Activated B cell treated with CpG ODN at 0.5 μM for 24 hours (primary cell): ENCODE measurements around the gene IL22RA1. TPM values are rescaled to one million over a fixed set of nuclear protein-coding genes. Genes with fewer than 3 reads are reported as not detected.

ENCODE experiments used
- ATAC-seq: fragments of 200-7000 bp; cut with Tn5 transposase; one replicate; pipeline ENCODE4 v1.10.0; 2021; ENCODE audit warnings: low read depth, mild to moderate bottlenecking, moderate library complexity
- CTCF ChIA-PET: fragments of 350-600 bp; sonication (Branson Sonifier 250); formaldehyde crosslinking; loops from one replicate; lab custom pipeline; 2021; ENCODE audit warnings: antibody characterized with exemption; lab: Charles Lee
- POLR2A ChIA-PET: fragments of 350-600 bp; sonication (Branson Sonifier 250); formaldehyde crosslinking; loops from one replicate; lab custom pipeline; 2021; ENCODE audit warnings: antibody characterized with exemption; lab: Charles Lee
- DNase-seq: peaks from one replicate; pipeline ENCODE4 v3.0.0; 2022
- H3K27ac Mint-ChIP-seq: one replicate; pipeline ENCODE4 v1.8.0; 2020; ENCODE audit warnings: mixed read lengths
- H3K27me3 Mint-ChIP-seq: one replicate; pipeline ENCODE4 v1.8.0; 2021; ENCODE audit warnings: mixed read lengths
- H3K36me3 Mint-ChIP-seq: one replicate; pipeline ENCODE4 v1.8.0; 2021; ENCODE audit warnings: low read depth, mixed read lengths
- H3K4me1 Mint-ChIP-seq: one replicate; pipeline ENCODE4 v1.8.0; 2021; ENCODE audit warnings: mixed read lengths
- H3K4me3 Mint-ChIP-seq: one replicate; pipeline ENCODE4 v1.8.0; 2020; ENCODE audit warnings: mild to moderate bottlenecking, mixed read lengths
- H3K9me3 Mint-ChIP-seq: one replicate; pipeline ENCODE4 v1.8.0; 2020; ENCODE audit warnings: mixed read lengths
- intact Hi-C: fragments of 100-400 bp; cut with micrococcal nuclease; formaldehyde crosslinking; loops from one replicate; pipeline ENCODE4 v1.15.1; 2024
- total RNA-seq: library from RNA; stranded (reverse); gene quantifications from 2 replicates; pipeline ENCODE4 v1.2.3, GENCODE V29; 2022
- TF ChIP-seq, protein P1 (sequence below): fragments of 200-600 bp; IDR thresholded peaks from one replicate; pipeline ENCODE4 v1.8.0; 2022; ENCODE audit warnings: antibody characterized with exemption, mild to moderate bottlenecking

The IL22RA1 gene
- total RNA-seq, 1 donor from 2014 or later = 0.09 TPM

DNA sequence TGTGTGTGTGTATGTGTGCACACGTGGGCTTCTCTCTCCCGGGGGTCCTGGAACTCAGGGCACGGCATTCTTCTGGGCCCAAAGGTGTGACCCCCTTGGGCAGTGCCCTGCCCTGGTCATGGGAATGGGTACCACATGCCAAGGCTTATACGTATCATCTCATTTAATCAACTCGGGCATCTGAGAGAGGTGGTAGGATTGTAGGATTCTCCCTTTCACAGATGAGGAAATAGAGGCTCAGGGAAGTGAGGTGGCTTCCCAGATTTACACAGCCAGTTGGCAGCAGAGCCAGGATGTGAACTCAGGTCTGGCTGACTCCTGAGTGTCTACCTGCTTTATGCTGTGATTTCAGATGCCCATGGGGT, 46.2 kb downstream of the IL22RA1 start:
- no peak for ATAC-seq
- no peak for DNase-seq
- no peaks in the 10 kb centered on the region for H3K36me3 Mint-ChIP-seq
- TF ChIP-seq, protein P1, sequence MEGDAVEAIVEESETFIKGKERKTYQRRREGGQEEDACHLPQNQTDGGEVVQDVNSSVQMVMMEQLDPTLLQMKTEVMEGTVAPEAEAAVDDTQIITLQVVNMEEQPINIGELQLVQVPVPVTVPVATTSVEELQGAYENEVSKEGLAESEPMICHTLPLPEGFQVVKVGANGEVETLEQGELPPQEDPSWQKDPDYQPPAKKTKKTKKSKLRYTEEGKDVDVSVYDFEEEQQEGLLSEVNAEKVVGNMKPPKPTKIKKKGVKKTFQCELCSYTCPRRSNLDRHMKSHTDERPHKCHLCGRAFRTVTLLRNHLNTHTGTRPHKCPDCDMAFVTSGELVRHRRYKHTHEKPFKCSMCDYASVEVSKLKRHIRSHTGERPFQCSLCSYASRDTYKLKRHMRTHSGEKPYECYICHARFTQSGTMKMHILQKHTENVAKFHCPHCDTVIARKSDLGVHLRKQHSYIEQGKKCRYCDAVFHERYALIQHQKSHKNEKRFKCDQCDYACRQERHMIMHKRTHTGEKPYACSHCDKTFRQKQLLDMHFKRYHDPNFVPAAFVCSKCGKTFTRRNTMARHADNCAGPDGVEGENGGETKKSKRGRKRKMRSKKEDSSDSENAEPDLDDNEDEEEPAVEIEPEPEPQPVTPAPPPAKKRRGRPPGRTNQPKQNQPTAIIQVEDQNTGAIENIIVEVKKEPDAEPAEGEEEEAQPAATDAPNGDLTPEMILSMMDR = no peak
- CTCF ChIA-PET = no interaction called here
- no peaks in the 10 kb centered on the region for H3K9me3 Mint-ChIP-seq
- H3K27ac Mint-ChIP-seq = no peak overlapping the region
- intact Hi-C loops = no loop called here
- no peaks in the 10 kb centered on the region for H3K4me1 Mint-ChIP-seq
- peaks cover 10% of the 10 kb centered on the region for H3K27me3 Mint-ChIP-seq
- POLR2A ChIA-PET = no interaction called here
- no peak overlapping the region for H3K4me3 Mint-ChIP-seq

DNA sequence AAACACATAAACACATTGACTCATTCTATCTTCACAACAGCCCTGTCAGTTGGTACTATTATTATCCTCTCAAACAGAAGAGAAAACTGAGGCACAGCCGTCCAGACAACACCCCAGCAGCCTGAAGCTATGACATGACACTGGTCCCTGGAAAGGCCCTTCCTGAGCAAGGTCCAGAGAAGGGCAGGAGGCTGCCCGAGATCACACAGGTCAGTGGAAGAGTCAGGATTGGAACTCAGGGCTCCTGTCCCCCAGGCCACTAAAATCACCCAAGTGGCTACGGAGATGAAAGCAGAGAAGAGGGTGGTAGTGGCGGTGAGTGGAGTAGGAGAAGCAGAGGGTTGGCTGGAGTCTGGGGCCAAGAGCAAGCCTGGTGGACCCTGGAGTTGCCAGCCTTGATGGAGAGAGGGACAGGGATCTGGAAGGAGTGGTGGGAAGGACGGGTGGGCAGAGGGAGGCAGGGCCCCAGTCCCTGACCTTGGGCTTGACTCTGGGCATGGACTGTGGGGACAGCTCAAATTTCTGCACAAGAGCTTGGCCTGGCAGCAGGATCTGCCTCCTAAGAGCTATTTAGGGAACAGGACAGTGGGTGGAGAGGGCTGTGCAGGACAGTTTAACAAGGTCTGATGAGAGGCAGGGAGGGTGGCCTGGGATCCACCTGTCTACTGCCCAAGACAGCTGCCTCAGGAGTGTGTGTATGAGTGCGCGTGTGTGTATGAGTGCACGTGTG, 46.8 kb downstream of the IL22RA1 start:
- POLR2A ChIA-PET = no interaction called here
- Mint-ChIP-seq H3K9me3 (no peaks in the 10 kb centered on the region), H3K27ac (no peak overlapping the region)

DNA sequence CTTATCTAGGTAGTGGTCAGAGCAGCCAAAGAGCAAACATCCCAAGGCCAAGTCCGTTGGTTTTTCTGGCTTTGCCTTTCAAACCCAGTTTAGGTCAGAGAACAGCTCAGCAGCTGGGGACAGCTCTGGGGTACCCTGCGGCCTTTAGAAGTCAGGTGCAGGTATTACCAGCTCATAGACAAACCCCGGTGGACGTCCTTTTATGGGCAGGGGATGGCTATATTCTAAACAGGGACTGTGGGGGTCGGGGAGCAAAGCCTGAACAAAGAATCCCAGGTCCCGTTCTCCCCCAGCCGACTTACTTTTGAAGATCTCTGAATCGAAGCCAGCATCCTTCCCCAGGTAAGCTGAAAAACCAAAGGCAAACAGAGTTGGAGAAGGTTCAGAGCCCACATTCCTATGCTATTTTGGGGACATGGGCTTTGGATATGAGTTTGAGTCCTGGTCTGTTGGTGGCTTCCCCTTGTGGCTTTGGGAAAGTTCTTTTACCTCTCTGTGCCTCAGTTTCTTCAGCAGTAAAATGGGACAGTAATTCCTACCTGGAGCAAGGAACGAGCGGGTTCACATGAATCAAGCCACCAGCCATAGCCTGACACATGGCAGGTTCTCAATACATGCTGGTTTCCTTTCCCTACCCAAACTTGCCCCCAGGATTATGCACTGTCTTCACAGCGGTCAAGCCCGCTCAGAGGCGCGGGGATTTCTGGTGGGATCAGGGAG, 47.6 kb downstream of the IL22RA1 start:
- no peaks in the 10 kb centered on the region for H3K36me3 Mint-ChIP-seq
- intact Hi-C loops = no loop called here
- H3K27ac Mint-ChIP-seq = no peak overlapping the region
- DNase-seq (no peak), ATAC-seq (no peak)
- POLR2A ChIA-PET = interaction anchor here (0.6 kb wide), 1 partner anchor 1124 kb away, joined by 3 read pairs; no protein-coding TSS in a partner anchor
- CTCF ChIA-PET = no interaction called here
- peaks cover 7% of the 10 kb centered on the region for H3K27me3 Mint-ChIP-seq
- TF ChIP-seq, protein P1 = no peak
- no peak overlapping the region for H3K4me3 Mint-ChIP-seq
- no peaks in the 10 kb centered on the region for H3K9me3 Mint-ChIP-seq
- H3K4me1 Mint-ChIP-seq = no peaks in the 10 kb centered on the region

More for the DNA sequence above, 46.8 kb downstream of the IL22RA1 start:
- intact Hi-C loops = no loop called here
- no peaks in the 10 kb centered on the region for H3K36me3 Mint-ChIP-seq
- H3K27me3 Mint-ChIP-seq = peaks cover 10% of the 10 kb centered on the region
- TF ChIP-seq, protein P1 = no peak
- no peak overlapping the region for H3K4me3 Mint-ChIP-seq
- ATAC-seq = no peak
- DNase-seq = no peak
- CTCF ChIA-PET = no interaction called here
- H3K4me1 Mint-ChIP-seq = no peaks in the 10 kb centered on the region

DNA sequence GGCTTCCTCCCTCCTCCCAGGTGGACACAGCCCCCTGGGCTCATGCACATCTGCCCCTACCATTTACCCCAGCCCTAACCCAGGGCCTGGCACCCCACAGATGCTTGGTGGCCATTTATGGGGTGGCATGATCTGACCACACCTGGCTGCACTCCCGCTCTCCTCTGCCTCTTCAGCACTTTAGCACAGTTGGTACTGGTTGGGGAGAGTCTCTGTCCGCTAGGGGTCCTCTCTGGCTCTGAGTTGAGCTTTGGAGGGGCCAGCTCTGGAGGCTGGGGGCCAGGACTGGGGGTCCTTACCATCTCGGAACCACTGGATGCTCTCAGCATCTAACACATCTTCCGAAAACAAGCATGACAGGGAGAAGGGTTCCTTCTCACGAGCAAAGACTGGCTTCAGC, 48.4 kb downstream of the IL22RA1 start:
- ATAC-seq = no peak
- CTCF ChIA-PET = no interaction called here
- Mint-ChIP-seq H3K36me3 (no peaks in the 10 kb centered on the region), H3K9me3 (no peaks in the 10 kb centered on the region), H3K27me3 (peaks cover 7% of the 10 kb centered on the region), H3K4me3 (no peak overlapping the region), H3K4me1 (no peaks in the 10 kb centered on the region), H3K27ac (no peak overlapping the region)
- no peak for DNase-seq
- TF ChIP-seq, protein P1 = no peak
- POLR2A ChIA-PET = interaction anchor here (0.6 kb wide), 1 partner anchor 1125 kb away, joined by 3 read pairs; no protein-coding TSS in a partner anchor
- intact Hi-C loops = no loop called here

DNA sequence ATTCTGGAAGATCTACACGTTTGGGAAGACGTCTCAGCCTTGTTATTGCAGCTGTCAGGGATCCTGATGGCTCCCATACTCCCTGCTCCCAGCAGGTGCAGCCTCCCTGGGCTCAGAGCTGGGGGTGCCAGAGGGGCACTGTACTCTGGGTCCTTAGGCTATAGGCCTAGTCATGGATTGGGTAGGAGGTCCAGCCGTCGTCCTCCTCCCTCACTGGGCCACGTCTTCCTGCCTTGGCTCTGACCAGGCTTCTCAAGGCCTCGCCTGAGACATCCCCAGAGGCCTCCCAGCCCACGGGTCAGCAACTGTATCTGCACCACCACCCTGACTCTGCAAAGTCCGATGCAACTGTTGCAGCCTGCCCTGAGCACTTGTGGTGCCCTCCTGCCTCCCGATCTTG, 49.2 kb downstream of the IL22RA1 start:
- no peak for DNase-seq
- intact Hi-C loops = no loop called here
- H3K27me3 Mint-ChIP-seq = peaks cover 7% of the 10 kb centered on the region
- no peak overlapping the region for H3K4me3 Mint-ChIP-seq
- no peak for ATAC-seq
- CTCF ChIA-PET = no interaction called here
- no peaks in the 10 kb centered on the region for H3K4me1 Mint-ChIP-seq
- POLR2A ChIA-PET = no interaction called here
- H3K27ac Mint-ChIP-seq = no peak overlapping the region
- TF ChIP-seq, protein P1 = no peak
- no peaks in the 10 kb centered on the region for H3K9me3 Mint-ChIP-seq
- no peaks in the 10 kb centered on the region for H3K36me3 Mint-ChIP-seq
